ENCODE results near the gene SH2B3.

- no peak for TF ChIP-seq GATA2 (IDR thresholded peaks at IDR 0.05; ENCODE audit: low read depth, low read length)
- no peak for TF ChIP-seq GATA3 (IDR thresholded peaks at IDR 0.05; ENCODE audit: low read depth, low read length)
These were observed 17.9 kb upstream of the SH2B3 start for GRCh38 chr12:111387747-111388323.
